IMR-90 (cell line): ENCODE data around the gene PODNL1. TPM values are rescaled to one million over a fixed set of nuclear protein-coding genes. Genes with fewer than 3 reads are reported as not detected.

Source experiments
- ATAC-seq: fragments of 200-7000 bp; cut with Tn5 transposase; 2 replicates; pipeline ENCODE4 v1.9.1; 2020; ENCODE audit warnings: low read depth, mild to moderate bottlenecking, moderate library complexity
- BruUV-seq: library from RNA; stranded (reverse); fragments of 400-500 nt; replicated peaks from 2 replicates; lab custom pipeline; 2021; lab: Mats Ljungman, UMichigan
- CTCF ChIA-PET: fragments of 300-600 bp; formaldehyde crosslinking; extraction: SDS; loops from one replicate; lab custom pipeline; 2021; ENCODE audit warnings: antibody characterized with exemption; lab: Yijun Ruan, JAX
- POLR2A ChIA-PET: fragments of 300-600 bp; sonication (Branson Sonifier 250); formaldehyde crosslinking; loops from one replicate; lab custom pipeline; 2022; ENCODE audit warnings: antibody characterized with exemption; ENCODE audit not compliant: unreplicated experiment; lab: Charles Lee
- DNase-seq: peaks from one replicate; pipeline ENCODE4 v3.0.0; 2013
- H2AFZ ChIP-seq: replicated peaks from 2 replicates; pipeline ENCODE3; 2013; ENCODE audit warnings: low read length, mild to moderate bottlenecking; ENCODE audit not compliant: poor library complexity
- H2AK5ac ChIP-seq: 2 replicates; pipeline ENCODE4 v1.6.1; 2013; ENCODE audit warnings: low read depth, low read length, inconsistent platforms
- H2AK9ac ChIP-seq: replicated peaks from 2 replicates; pipeline ENCODE3; 2013; ENCODE audit warnings: mild to moderate bottlenecking, low read depth, low read length, moderate library complexity; ENCODE audit not compliant: poor library complexity
- H2BK120ac ChIP-seq: 2 replicates; pipeline ENCODE4 v1.6.1; 2013; ENCODE audit warnings: low read depth, low read length, inconsistent platforms
- H2BK15ac ChIP-seq: 3 replicates; pipeline ENCODE4 v1.6.1; 2013; ENCODE audit warnings: low read depth, low read length, inconsistent platforms
- H2BK20ac ChIP-seq: 2 replicates; pipeline ENCODE4 v1.6.1; 2013; ENCODE audit warnings: low read depth, mild to moderate bottlenecking, inconsistent platforms, low read length, moderate library complexity
- H2BK5ac ChIP-seq: 2 replicates; pipeline ENCODE4 v1.6.1; 2013; ENCODE audit warnings: mild to moderate bottlenecking, low read depth, low read length, inconsistent platforms; ENCODE audit not compliant: poor library complexity, severe bottlenecking
- H3K14ac ChIP-seq: replicated peaks from 2 replicates; pipeline ENCODE4 v1.6.1; 2013; ENCODE audit warnings: low read depth, low read length, inconsistent platforms
- H3K18ac ChIP-seq: 2 replicates; pipeline ENCODE4 v1.6.1; 2013; ENCODE audit warnings: low read depth, low read length, control low read depth
- H3K23ac ChIP-seq: 2 replicates; pipeline ENCODE4 v1.6.1; 2013; ENCODE audit warnings: low read depth, low read length, inconsistent platforms
- H3K27ac ChIP-seq: 2 replicates; pipeline ENCODE4 v1.5.1; 2013; ENCODE audit warnings: mild to moderate bottlenecking, control low read depth, low read length; ENCODE audit not compliant: insufficient read depth
- H3K27me3 ChIP-seq: 2 replicates; pipeline ENCODE4 v1.6.1; 2013; ENCODE audit warnings: low read length; ENCODE audit not compliant: control insufficient read depth, insufficient read depth
- H3K36me3 ChIP-seq: 2 replicates; pipeline ENCODE4 v1.6.1; 2013; ENCODE audit warnings: low read length, mixed read lengths; ENCODE audit not compliant: control insufficient read depth, insufficient read depth
- H3K4ac ChIP-seq: 2 replicates; pipeline ENCODE4 v1.6.1; 2013; ENCODE audit warnings: low read depth, low read length, inconsistent platforms
- H3K4me1 ChIP-seq: 2 replicates; pipeline ENCODE4 v1.6.1; 2013; ENCODE audit warnings: low read length, mixed read lengths; ENCODE audit not compliant: control insufficient read depth, insufficient read depth
- H3K4me2 ChIP-seq: 2 replicates; pipeline ENCODE4 v1.6.1; 2013; ENCODE audit warnings: low read depth, mild to moderate bottlenecking, control low read depth, low read length, moderate library complexity
- H3K4me3 ChIP-seq: 2 replicates; pipeline ENCODE4 v1.5.1; 2013; ENCODE audit warnings: low read depth, mild to moderate bottlenecking, control low read depth, low read length, moderate library complexity; ENCODE audit not compliant: insufficient read depth
- H3K56ac ChIP-seq: 2 replicates; pipeline ENCODE4 v1.6.1; 2013; ENCODE audit warnings: low read length, inconsistent platforms; ENCODE audit not compliant: insufficient read depth; ENCODE audit errors: extremely low read depth
- H3K79me1 ChIP-seq, 2 experiments: 2 replicates each; pipeline ENCODE4 v1.6.1; 2013; ENCODE audit warnings: low read length in 2 of 2, inconsistent platforms in 1 of 2, low read depth in 1 of 2
- H3K9ac ChIP-seq: 2 replicates; pipeline ENCODE4 v1.6.1; 2013; ENCODE audit warnings: low read depth, low read length, control low read depth
- H3K9me1 ChIP-seq: 2 replicates; pipeline ENCODE4 v1.6.1; 2013; ENCODE audit warnings: low read length, inconsistent platforms; ENCODE audit not compliant: insufficient read depth
- H3K9me3 ChIP-seq: 2 replicates; pipeline ENCODE4 v1.6.1; 2013; ENCODE audit warnings: low read length; ENCODE audit not compliant: control insufficient read depth, insufficient read depth
- H4K20me1 ChIP-seq: 2 replicates; pipeline ENCODE4 v1.6.1; 2013; ENCODE audit warnings: low read length, inconsistent platforms; ENCODE audit not compliant: insufficient read depth
- H4K5ac ChIP-seq: 2 replicates; pipeline ENCODE4 v1.6.1; 2013; ENCODE audit warnings: mild to moderate bottlenecking, low read depth, low read length, control low read depth
- H4K8ac ChIP-seq, 2 experiments: 2 replicates each; pipeline ENCODE4 v1.6.1; 2013; ENCODE audit warnings: low read depth in 2 of 2, low read length in 2 of 2, control low read depth in 1 of 2, inconsistent platforms in 1 of 2
- H4K91ac ChIP-seq: 2 replicates; pipeline ENCODE4 v1.6.1; 2013; ENCODE audit warnings: low read depth, low read length, inconsistent platforms; ENCODE audit not compliant: insufficient read depth
- BHLHE40 ChIP-seq: fragments of 150-350 bp; IDR thresholded peaks from 2 replicates; pipeline ENCODE4 v1.6.1; 2016; ENCODE audit warnings: mild to moderate bottlenecking, low read depth, low read length
- CEBPB ChIP-seq: IDR thresholded peaks from 2 replicates; pipeline ENCODE4 v1.6.1; 2012; ENCODE audit warnings: low read depth, low read length, improper control_type of control experiment
- CTCF ChIP-seq: conservative IDR thresholded peaks from 2 replicates; pipeline ENCODE4 v1.5.1; 2012; ENCODE audit warnings: mild to moderate bottlenecking, low read depth, low read length, improper control_type of control experiment
- FOS ChIP-seq: fragments of 150-350 bp; IDR thresholded peaks from 2 replicates; pipeline ENCODE4 v1.6.1; 2016; ENCODE audit warnings: low read depth, low read length
- MAFK ChIP-seq: IDR thresholded peaks from 2 replicates; pipeline ENCODE4 v1.6.1; 2012; ENCODE audit warnings: low read depth, low read length, improper control_type of control experiment
- MAZ ChIP-seq: IDR thresholded peaks from 2 replicates; pipeline ENCODE4 v1.6.1; 2012; ENCODE audit warnings: low read depth, mild to moderate bottlenecking, low read length, improper control_type of control experiment, moderate library complexity, borderline replicate concordance
- MXI1 ChIP-seq: IDR thresholded peaks from 2 replicates; pipeline ENCODE4 v1.6.1; 2012; ENCODE audit warnings: low read depth, mild to moderate bottlenecking, low read length, moderate library complexity, borderline replicate concordance
- NFE2L2 ChIP-seq: fragments of 150-350 bp; IDR thresholded peaks from 2 replicates; pipeline ENCODE4 v1.6.1; 2016; ENCODE audit warnings: low read depth, mild to moderate bottlenecking, low read length
- POLR2A ChIP-seq: IDR thresholded peaks from 2 replicates; pipeline ENCODE4 v1.6.1; 2012; ENCODE audit warnings: mild to moderate bottlenecking, low read depth, low read length
- RAD21 ChIP-seq: IDR thresholded peaks from 2 replicates; pipeline ENCODE4 v1.6.1; 2012; ENCODE audit warnings: low read length, improper control_type of control experiment
- SMC3 ChIP-seq: fragments of 150-350 bp; IDR thresholded peaks from 2 replicates; pipeline ENCODE4 v1.6.1; 2016; ENCODE audit warnings: low read depth, mild to moderate bottlenecking, antibody characterized with exemption, low read length, moderate library complexity
- WGBS, 2 experiments: methylation state at CpG; one replicate each; pipeline versions ENCODE4 v1.1.5 to v1.1.7; 2013; ENCODE audit warnings: missing lambda C conversion rate in 2 of 2; ENCODE audit not compliant: insufficient read length in 1 of 2; ENCODE audit errors: extremely low coverage in 2 of 2; 5-methylcytosine and 5-hydroxymethylcytosine counted together
- dilution Hi-C: fragments of 300-500 bp; cut with HindIII; formaldehyde crosslinking; loops from one replicate; pipeline ENCODE4 v1.14.3; 2018; ENCODE audit warnings: low sequenced_read_pairs; ENCODE audit not compliant: unreplicated experiment
- in situ Hi-C: fragments of 300-500 bp; cut with MboI; formaldehyde crosslinking; loops from 3 replicates; pipeline ENCODE4 v1.14.3; 2019; ENCODE audit warnings: low sequenced_read_pairs, inconsistent platforms, mixed read lengths
- intact Hi-C: fragments of 100-400 bp; cut with micrococcal nuclease; formaldehyde crosslinking; loops from 2 replicates; pipeline ENCODE4 v1.10.0; 2022
- polyA plus RNA-seq, 3 experiments: library from polyadenylated mRNA; depleted of rRNA; stranded (reverse); fragments of >200 nt; gene quantifications; 2 replicates each; pipeline ENCODE4 v1.2.3, GENCODE V29; 2012; ENCODE audit warnings: low replicate concordance in 1 of 3
- total RNA-seq: library from RNA; depleted of rRNA; stranded (reverse); fragments of >200 nt; gene quantifications from 2 replicates; pipeline ENCODE4 v1.2.3, GENCODE V29; 2012
- TF ChIP-seq, protein P1 (sequence below): fragments of 150-350 bp; IDR thresholded peaks from 2 replicates; pipeline ENCODE4 v1.6.1; 2016; ENCODE audit warnings: low read depth, mild to moderate bottlenecking, low read length, moderate library complexity, borderline replicate concordance

PODNL1 gene
- total and polyA plus RNA-seq, 2 of the 4 experiments (the other 2 are of a cell fraction): under 0.01 to 2.4 TPM

GRCh38 chr19:13894552-13894951, 43.7 kb downstream of the PODNL1 start:
- Histone ChIP-seq H4K5ac (no peak overlapping the region), H4K91ac (no peak overlapping the region), H4K20me1 (peaks cover 3% of the 10 kb centered on the region; the same call in 1 of the 2 replicates), H2BK15ac (no peak overlapping the region), H3K14ac (no peak overlapping the region), H3K4me3 (no peak overlapping the region), H3K4ac (no peak overlapping the region), H4K8ac (no peak overlapping the region), H3K23ac (no peak overlapping the region), H3K4me1 (no peaks in the 10 kb centered on the region), H3K27ac (no peak overlapping the region), H3K56ac (no peak overlapping the region), H3K9me3 (no peaks in the 10 kb centered on the region), H2BK20ac (no peak overlapping the region), H3K36me3 (no peaks in the 10 kb centered on the region), H2AFZ (no peak overlapping the region), H2BK5ac (no peak overlapping the region), H2AK9ac (no peak overlapping the region), H2BK120ac (no peak overlapping the region), H3K79me1 (no peaks in the 10 kb centered on the region), H3K18ac (no peak overlapping the region), H3K9me1 (0 out of 2 replicates have a peak, but pooled peaks cover 2% of the 10 kb centered on the region), H3K27me3 (peaks cover 3% of the 10 kb centered on the region), H3K9ac (no peak overlapping the region), H2AK5ac (no peak overlapping the region), H3K4me2 (no peak overlapping the region)
- TF ChIP-seq CTCF (no peak), MAFK (no peak), NFE2L2 (no peak), MXI1 (no peak), FOS (no peak), CEBPB (no peak), SMC3 (no peak), RAD21 (no peak), BHLHE40 (no peak), MAZ (no peak), POLR2A (no peak)
- TF ChIP-seq, protein P1, sequence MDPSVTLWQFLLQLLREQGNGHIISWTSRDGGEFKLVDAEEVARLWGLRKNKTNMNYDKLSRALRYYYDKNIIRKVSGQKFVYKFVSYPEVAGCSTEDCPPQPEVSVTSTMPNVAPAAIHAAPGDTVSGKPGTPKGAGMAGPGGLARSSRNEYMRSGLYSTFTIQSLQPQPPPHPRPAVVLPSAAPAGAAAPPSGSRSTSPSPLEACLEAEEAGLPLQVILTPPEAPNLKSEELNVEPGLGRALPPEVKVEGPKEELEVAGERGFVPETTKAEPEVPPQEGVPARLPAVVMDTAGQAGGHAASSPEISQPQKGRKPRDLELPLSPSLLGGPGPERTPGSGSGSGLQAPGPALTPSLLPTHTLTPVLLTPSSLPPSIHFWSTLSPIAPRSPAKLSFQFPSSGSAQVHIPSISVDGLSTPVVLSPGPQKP: no peak
- no TSS peak for BruUV-seq
- CTCF ChIA-PET: interaction anchor here (1.0 kb wide), 1 partner anchor 165 kb away, joined by 3 read pairs; no protein-coding TSS in a partner anchor
- WGBS, 2 experiments: 100% methylated on average over 1 of the region's 5 CpGs; no CpG with 5 or more reads in 1 of the 2 experiments
- intact Hi-C loops: no loop called here
- dilution Hi-C loops: no loop called here
- in situ Hi-C loops: loop anchor here (25.0 kb wide), 1 partner anchor 443 kb away; no protein-coding TSS in a partner anchor
- DNase-seq: no peak
- POLR2A ChIA-PET: no interaction called here
- no peak for ATAC-seq
